Skeletal muscle cell (primary cell): Measurements from ENCODE around the gene FNDC1.

Experiments used
- DNase-seq: peaks from one replicate; pipeline ENCODE4 v3.0.0-alpha.2; 2010; ENCODE audit warnings: low read depth
- H3K4me3 ChIP-seq: 2 replicates; pipeline ENCODE4 v1.5.1; 2011; ENCODE audit warnings: low read depth, mild to moderate bottlenecking, control low read depth, low read length, moderate library complexity

Gene FNDC1

DNA sequence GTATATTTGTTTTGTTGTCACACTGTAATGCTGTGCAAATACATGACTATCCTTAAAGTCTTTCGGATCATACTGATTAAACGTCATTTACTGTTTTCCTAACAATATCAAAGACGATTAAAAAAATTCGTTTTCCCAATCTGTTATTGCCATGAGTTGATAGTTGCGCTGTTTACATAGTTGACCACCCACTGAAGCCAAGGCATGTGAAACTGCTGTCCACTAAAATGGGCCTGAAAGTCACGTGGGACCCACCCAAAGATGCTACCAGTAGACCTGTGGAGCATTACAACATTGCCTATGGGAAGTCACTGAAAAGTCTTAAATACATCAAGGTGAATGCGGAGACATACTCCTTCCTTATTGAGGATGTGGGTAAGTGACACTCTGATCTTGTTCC lies 28.1 kb downstream of the FNDC1 start:
- H3K4me3 ChIP-seq: no peak overlapping the region
- no peak for DNase-seq

GRCh38 chr6:159201336-159201735 lies 32.1 kb downstream of the FNDC1 start:
- no peak overlapping the region for H3K4me3 ChIP-seq
- no peak for DNase-seq

GRCh38 chr6:159203304-159204005 lies 34.3 kb downstream of the FNDC1 start:
- DNase-seq: peak; percentile 78
- no peak overlapping the region for H3K4me3 ChIP-seq

DNA sequence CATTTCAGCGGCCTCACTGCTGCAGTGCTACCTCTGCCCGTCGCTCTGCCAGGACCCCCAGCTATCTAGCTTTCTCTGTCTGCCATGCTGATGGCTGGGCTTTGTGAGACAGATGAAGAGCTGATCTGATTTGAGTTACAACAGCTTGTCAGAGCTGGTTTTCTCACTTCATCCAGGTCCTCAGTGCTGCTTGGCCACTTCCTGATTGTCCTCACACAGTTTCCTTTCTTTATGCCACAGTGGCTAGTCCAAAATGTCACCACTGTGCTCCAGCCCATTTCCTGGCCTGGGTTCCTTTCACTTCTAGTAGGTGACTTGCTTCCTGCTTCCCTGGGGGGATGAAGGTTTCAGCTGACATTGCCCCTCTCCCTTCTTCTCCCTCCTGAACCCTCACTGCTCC lies 35.4 kb downstream of the FNDC1 start:
- DNase-seq: no peak
- no peak overlapping the region for H3K4me3 ChIP-seq

- H3K4me3 ChIP-seq: no peak overlapping the region
- DNase-seq: no peak
These were observed 42.8 kb downstream of the FNDC1 start for GRCh38 chr6:159212028-159212427.

DNA sequence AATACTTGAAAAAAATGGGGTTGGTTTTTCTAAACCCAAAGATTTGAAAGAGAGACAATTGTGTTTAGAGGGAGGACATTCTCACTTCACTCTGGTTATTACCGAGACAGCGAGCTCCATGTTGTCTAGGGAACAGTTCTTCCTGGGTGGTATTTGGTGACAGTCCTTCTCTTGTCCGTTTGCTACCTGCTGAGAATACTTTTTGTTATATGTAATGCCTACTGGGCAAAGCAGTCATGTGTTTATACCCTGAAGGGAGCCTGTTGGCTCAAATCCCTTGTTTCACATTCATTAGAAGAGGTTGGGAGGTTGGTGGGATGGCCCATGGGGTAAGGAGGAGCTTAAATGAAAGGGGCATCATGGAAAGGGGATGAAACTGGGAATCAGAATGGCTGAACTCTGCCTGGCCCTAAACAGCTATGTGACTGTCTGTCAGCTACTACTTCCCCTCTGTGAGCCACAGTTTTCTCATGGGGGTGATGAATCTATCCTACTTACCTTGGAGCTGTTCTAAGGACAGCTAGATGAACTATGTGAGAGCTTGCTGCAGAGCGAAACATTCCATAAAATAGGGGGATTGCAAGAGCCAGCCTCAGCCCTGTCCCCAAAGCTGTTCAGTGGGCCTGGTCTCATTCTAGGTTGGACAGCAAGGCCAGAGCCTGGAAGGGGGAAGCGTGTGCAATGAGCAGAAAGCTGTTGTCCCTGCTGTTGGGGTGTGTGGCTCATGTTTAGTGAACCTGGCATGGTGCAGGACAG lies 43.5 kb downstream of the FNDC1 start:
- no peak overlapping the region for H3K4me3 ChIP-seq

DNA sequence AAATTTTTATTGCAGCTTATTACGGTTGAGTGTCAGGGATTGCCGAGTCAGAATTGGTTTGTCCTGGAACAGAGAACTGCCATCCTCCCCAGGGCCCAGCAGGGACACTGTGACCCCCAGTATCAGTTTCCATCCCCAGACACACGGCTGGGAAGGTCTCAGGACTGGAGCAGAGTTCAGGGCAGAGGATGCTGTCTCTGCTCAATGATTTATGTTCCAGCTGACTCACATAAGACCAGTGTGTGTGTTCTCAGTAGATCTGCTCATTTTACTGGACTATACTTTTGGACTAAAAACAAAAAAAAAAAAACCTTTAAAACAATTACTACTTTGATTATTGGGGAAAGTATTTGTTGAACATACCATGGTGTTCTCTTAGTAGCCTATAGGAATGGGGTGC lies 44.2 kb downstream of the FNDC1 start:
- H3K4me3 ChIP-seq: no peak overlapping the region
- DNase-seq: no peak

More for the DNA sequence above, 43.5 kb downstream of the FNDC1 start:
- DNase-seq: no peak

DNA sequence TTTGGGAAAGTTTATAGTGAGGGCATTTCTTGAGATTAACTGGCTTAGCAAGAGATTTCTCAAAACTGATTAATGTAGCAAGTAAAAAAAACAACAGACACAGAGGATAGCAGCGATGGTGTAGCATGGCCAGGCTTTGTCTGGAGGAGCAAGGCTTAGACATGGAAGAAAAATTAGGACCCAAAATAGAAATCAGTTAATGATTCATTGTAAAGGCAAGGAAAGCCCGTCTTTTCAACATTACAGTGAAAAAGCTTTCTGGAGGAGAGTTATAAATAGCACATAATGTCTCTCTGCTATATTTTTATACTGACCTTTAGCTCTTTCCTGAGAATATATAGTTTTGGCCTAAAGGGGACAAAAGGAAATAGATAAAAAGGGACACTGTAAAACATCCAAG lies 45.1 kb downstream of the FNDC1 start:
- no peak for DNase-seq
- H3K4me3 ChIP-seq: no peak overlapping the region

- no peak for DNase-seq
These were observed 48.5 kb downstream of the FNDC1 start for GRCh38 chr6:159217595-159218275.

GRCh38 chr6:159220093-159220492 lies 50.9 kb downstream of the FNDC1 start:
- DNase-seq: no peak
- H3K4me3 ChIP-seq: no peak overlapping the region

More at GRCh38 chr6:159217595-159218275, 48.5 kb downstream of the FNDC1 start:
- H3K4me3 ChIP-seq: no peak overlapping the region

GRCh38 chr6:159221486-159222170 lies 52.4 kb downstream of the FNDC1 start:
- no peak overlapping the region for H3K4me3 ChIP-seq
- DNase-seq: no peak

GRCh38 chr6:159224452-159224851 lies 55.3 kb downstream of the FNDC1 start:
- DNase-seq: no peak
- H3K4me3 ChIP-seq: no peak overlapping the region

DNA sequence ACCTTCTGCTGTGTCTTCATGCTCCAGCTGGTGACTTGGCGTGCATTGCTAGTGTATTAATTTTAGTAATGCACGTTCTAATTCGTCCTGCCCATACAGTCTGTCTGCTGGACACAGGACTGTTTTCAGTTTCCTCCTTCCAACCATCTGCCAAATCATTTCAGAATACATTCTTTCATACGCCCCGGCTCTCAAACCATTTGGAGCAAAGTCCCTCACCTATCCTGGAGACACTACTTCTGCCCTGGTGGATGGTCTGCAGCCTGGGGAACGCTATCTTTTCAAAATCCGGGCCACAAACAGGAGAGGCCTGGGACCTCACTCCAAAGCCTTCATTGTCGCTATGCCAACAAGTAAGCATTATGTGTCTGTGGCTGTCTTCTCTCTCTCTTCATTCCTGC lies 60.5 kb downstream of the FNDC1 start:
- H3K4me3 ChIP-seq: no peak overlapping the region
- no peak for DNase-seq

GRCh38 chr6:159232106-159232645 lies 63.0 kb downstream of the FNDC1 start:
- H3K4me3 ChIP-seq: no peak overlapping the region
- no peak for DNase-seq

DNA sequence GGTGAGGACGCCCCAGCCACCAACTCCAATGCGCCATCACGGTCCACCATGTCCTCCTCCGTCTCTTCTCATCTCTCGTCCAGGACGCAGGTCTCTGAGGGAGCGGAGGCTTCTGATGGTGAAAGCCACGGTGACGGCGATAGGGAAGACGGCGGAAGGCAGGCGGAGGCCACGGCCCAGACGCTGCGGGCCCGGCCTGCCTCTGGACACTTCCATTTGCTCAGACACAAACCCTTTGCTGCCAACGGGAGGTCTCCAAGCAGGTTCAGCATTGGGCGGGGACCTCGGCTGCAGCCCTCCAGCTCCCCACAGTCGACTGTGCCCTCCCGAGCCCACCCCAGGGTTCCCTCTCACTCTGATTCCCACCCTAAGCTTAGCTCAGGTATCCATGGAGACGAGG lies 63.6 kb downstream of the FNDC1 start:
- no peak overlapping the region for H3K4me3 ChIP-seq
- no peak for DNase-seq

DNA sequence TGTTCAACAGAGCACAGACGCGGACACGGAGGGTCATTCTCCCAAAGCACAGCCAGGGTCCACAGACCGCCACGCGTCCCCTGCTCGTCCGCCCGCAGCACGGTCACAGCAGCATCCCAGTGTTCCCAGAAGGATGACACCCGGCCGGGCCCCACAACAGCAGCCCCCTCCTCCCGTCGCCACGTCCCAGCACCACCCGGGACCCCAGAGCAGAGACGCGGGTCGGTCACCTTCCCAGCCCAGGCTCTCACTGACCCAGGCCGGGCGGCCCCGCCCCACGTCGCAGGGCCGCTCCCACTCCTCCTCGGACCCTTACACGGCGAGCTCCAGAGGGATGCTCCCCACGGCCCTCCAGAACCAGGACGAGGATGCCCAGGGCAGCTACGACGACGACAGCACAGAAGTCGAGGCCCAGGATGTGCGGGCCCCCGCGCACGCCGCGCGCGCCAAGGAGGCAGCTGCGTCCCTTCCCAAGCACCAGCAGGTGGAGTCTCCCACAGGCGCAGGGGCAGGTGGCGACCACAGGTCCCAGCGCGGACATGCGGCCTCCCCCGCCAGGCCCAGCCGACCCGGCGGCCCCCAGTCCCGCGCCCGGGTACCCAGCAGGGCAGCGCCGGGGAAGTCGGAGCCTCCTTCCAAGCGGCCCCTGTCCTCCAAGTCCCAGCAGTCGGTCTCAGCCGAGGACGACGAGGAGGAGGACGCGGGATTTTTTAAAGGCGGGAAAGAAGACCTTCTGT lies 64.3 kb downstream of the FNDC1 start:
- no peak overlapping the region for H3K4me3 ChIP-seq
- no peak for DNase-seq

DNA sequence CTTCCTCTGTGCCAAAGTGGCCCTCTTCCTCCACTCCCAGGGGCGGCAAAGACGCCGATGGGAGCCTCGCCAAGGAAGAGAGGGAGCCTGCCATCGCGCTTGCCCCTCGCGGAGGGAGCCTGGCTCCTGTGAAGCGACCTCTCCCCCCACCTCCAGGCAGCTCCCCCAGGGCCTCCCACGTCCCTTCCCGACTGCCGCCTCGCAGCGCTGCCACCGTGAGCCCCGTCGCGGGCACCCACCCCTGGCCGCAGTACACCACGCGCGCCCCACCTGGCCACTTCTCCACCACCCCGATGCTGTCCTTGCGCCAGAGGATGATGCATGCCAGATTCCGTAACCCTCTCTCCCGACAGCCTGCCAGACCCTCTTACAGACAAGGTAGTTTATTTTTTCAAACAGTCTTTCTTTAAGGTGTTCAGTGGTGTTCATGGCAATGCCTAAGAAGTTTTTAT lies 64.9 kb downstream of the FNDC1 start:
- DNase-seq: no peak

DNA sequence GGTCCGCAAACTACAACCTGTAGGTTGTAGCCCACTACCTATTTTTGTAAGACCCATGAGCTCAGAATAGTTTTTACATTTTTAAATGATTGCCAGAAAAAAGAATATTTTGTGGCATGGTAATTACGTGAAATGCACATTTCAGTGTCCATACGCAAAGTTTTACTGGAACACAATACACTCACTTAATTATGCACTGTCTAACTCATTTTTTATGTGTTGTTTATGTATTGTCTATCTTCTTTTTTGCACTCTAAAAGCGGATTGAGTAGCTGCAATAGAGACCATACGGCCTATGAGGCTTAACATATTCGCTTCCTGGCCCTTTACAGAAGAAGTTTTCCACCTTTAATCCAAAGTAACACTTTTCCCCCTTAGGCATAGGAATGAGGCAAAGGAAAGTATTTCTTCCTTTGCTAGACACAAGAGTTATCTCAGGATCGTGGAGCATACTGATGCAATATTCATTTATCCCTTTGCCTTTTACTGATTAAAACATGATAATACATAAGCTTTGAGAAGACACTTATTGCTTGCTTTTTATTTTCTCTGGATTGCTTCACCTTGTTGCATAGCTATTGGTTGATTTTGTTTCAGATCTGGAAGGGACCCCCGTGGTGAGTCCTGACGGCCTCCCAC lies 69.8 kb downstream of the FNDC1 start:
- no peak for DNase-seq
- H3K4me3 ChIP-seq: no peak overlapping the region

More for the DNA sequence above, 64.9 kb downstream of the FNDC1 start:
- H3K4me3 ChIP-seq: no peak overlapping the region
